ENCODE results near the gene FCHSD2. TPM values are rescaled to one million over a fixed set of nuclear protein-coding genes. Genes with fewer than 3 reads are reported as not detected.
"Not testable (repeated sequence)": the region's sequence is repeated elsewhere in the genome, so short reads cannot be mapped to it uniquely, and the experiment has no call there.

The FCHSD2 gene
- total RNA-seq, 2 experiments from 2014 or later = 52.8 to 57.2 TPM

GRCh38 chr11:72998676-72999075 is 143.4 kb downstream of the FCHSD2 start:
- no peak overlapping the region for H3K4me3 Mint-ChIP-seq
- POLR2A ChIA-PET = no interaction called here
- no peaks in the 10 kb centered on the region for H3K4me1 Mint-ChIP-seq
- H3K27ac Mint-ChIP-seq = no peak overlapping the region
- no peaks in the 10 kb centered on the region for H3K9me3 Mint-ChIP-seq
- peaks cover 22% of the 10 kb centered on the region for H3K36me3 Mint-ChIP-seq (ENCODE audit: low read depth)
- CTCF ChIA-PET = no interaction called here
- no peaks in the 10 kb centered on the region for H3K27me3 Mint-ChIP-seq
- DNase-seq = no peak

GRCh38 chr11:72996959-72997358 is 145.2 kb downstream of the FCHSD2 start:
- H3K4me1 Mint-ChIP-seq = no peaks in the 10 kb centered on the region
- H3K36me3 Mint-ChIP-seq (ENCODE audit: low read depth) = peaks cover 22% of the 10 kb centered on the region
- CTCF ChIA-PET = no interaction called here
- H3K9me3 Mint-ChIP-seq = no peaks in the 10 kb centered on the region
- no peak overlapping the region for H3K4me3 Mint-ChIP-seq
- no peak for DNase-seq
- no peaks in the 10 kb centered on the region for H3K27me3 Mint-ChIP-seq
- POLR2A ChIA-PET = no interaction called here
- H3K27ac Mint-ChIP-seq = no peak overlapping the region

- POLR2A ChIA-PET = no interaction called here
- H3K4me3 Mint-ChIP-seq = no peak overlapping the region
- H3K27me3 Mint-ChIP-seq = no peaks in the 10 kb centered on the region
- CTCF ChIA-PET = no interaction called here
- H3K4me1 Mint-ChIP-seq = peaks cover 3% of the 10 kb centered on the region
- no peak for DNase-seq
- H3K36me3 Mint-ChIP-seq (ENCODE audit: low read depth) = peaks cover 33% of the 10 kb centered on the region
- H3K9me3 Mint-ChIP-seq = no peaks in the 10 kb centered on the region
- no peak overlapping the region for H3K27ac Mint-ChIP-seq
Observed at GRCh38 chr11:72989727-72990126, 152.4 kb downstream of the FCHSD2 start.

GRCh38 chr11:72988821-72989220 is 153.3 kb downstream of the FCHSD2 start:
- DNase-seq = no peak
- Mint-ChIP-seq H3K36me3 (ENCODE audit: low read depth) (peaks cover 29% of the 10 kb centered on the region), H3K9me3 (no peaks in the 10 kb centered on the region), H3K4me3 (no peak overlapping the region), H3K27ac (no peak overlapping the region), H3K27me3 (no peaks in the 10 kb centered on the region), H3K4me1 (peaks cover 3% of the 10 kb centered on the region)
- POLR2A ChIA-PET = no interaction called here
- CTCF ChIA-PET = no interaction called here

GRCh38 chr11:72985645-72986044 is 156.5 kb downstream of the FCHSD2 start:
- H3K27ac Mint-ChIP-seq = no peak overlapping the region
- DNase-seq = no peak
- H3K27me3 Mint-ChIP-seq = no peaks in the 10 kb centered on the region
- ChIA-PET CTCF (no interaction called here), POLR2A (no interaction called here)
- H3K4me3 Mint-ChIP-seq = no peak overlapping the region
- no peaks in the 10 kb centered on the region for H3K9me3 Mint-ChIP-seq
- H3K4me1 Mint-ChIP-seq = peaks cover 2% of the 10 kb centered on the region
- H3K36me3 Mint-ChIP-seq (ENCODE audit: low read depth) = peaks cover 20% of the 10 kb centered on the region

GRCh38 chr11:72984453-72985077 is 157.6 kb downstream of the FCHSD2 start:
- no peaks in the 10 kb centered on the region for H3K9me3 Mint-ChIP-seq
- POLR2A ChIA-PET = no interaction called here
- H3K36me3 Mint-ChIP-seq (ENCODE audit: low read depth) = peaks cover 22% of the 10 kb centered on the region

GRCh38 chr11:72983560-72983959 is 158.6 kb downstream of the FCHSD2 start:
- no peak for DNase-seq
- POLR2A ChIA-PET = no interaction called here
- CTCF ChIA-PET = interaction anchor here (1.5 kb wide), 1 partner anchor 22 kb away, joined by 3 read pairs; no protein-coding TSS in a partner anchor
- Mint-ChIP-seq H3K27ac (no peak overlapping the region), H3K4me3 (no peak overlapping the region), H3K9me3 (peaks cover under 1% of the 10 kb centered on the region), H3K4me1 (no peaks in the 10 kb centered on the region), H3K36me3 (ENCODE audit: low read depth) (peaks cover 30% of the 10 kb centered on the region), H3K27me3 (no peaks in the 10 kb centered on the region)

More at GRCh38 chr11:72984453-72985077, 157.6 kb downstream of the FCHSD2 start:
- DNase-seq = no peak
- CTCF ChIA-PET = interaction anchor here (1.5 kb wide), 1 partner anchor 23 kb away, joined by 3 read pairs; no protein-coding TSS in a partner anchor
- Mint-ChIP-seq H3K4me1 (no peaks in the 10 kb centered on the region), H3K4me3 (no peak overlapping the region), H3K27me3 (no peaks in the 10 kb centered on the region), H3K27ac (no peak overlapping the region)

- H3K27me3 Mint-ChIP-seq = no peaks in the 10 kb centered on the region
- POLR2A ChIA-PET = no interaction called here
- H3K27ac Mint-ChIP-seq = no peak overlapping the region
Observed at GRCh38 chr11:72981971-72982685, 160.0 kb downstream of the FCHSD2 start.

GRCh38 chr11:72981080-72981479 is 161.0 kb downstream of the FCHSD2 start:
- ChIA-PET CTCF (interaction anchor here (0.9 kb wide), 1 partner anchor 53 kb away, joined by 3 read pairs; no protein-coding TSS in a partner anchor), POLR2A (interaction anchor here (0.6 kb wide), 1 partner anchor 951 kb away, joined by 3 read pairs; no protein-coding TSS in a partner anchor)
- Mint-ChIP-seq H3K4me3 (no peak overlapping the region), H3K4me1 (no peaks in the 10 kb centered on the region), H3K36me3 (ENCODE audit: low read depth) (peaks cover 41% of the 10 kb centered on the region), H3K27me3 (no peaks in the 10 kb centered on the region), H3K27ac (no peak overlapping the region), H3K9me3 (peaks cover 10% of the 10 kb centered on the region)
- DNase-seq = no peak

More at GRCh38 chr11:72981971-72982685, 160.0 kb downstream of the FCHSD2 start:
- DNase-seq = no peak
- Mint-ChIP-seq H3K9me3 (peaks cover 5% of the 10 kb centered on the region), H3K4me3 (no peak overlapping the region), H3K36me3 (ENCODE audit: low read depth) (peaks cover 40% of the 10 kb centered on the region), H3K4me1 (no peaks in the 10 kb centered on the region)
- CTCF ChIA-PET = no interaction called here

- POLR2A ChIA-PET, DNase-seq, H3K27me3 Mint-ChIP-seq, H3K4me1 Mint-ChIP-seq, H3K4me3 Mint-ChIP-seq, H3K27ac Mint-ChIP-seq: not testable (repeated sequence)
- CTCF ChIA-PET = interaction anchor here (1.0 kb wide), 1 partner anchor 165 kb away, joined by 4 read pairs; no protein-coding TSS in a partner anchor
- Mint-ChIP-seq H3K36me3 (ENCODE audit: low read depth) (peaks cover 55% of the 10 kb centered on the region), H3K9me3 (peaks cover 17% of the 10 kb centered on the region)
Observed at GRCh38 chr11:72977782-72978181, 164.3 kb downstream of the FCHSD2 start.

GRCh38 chr11:72976522-72976892 is 165.6 kb downstream of the FCHSD2 start:
- POLR2A ChIA-PET, H3K27ac Mint-ChIP-seq, H3K27me3 Mint-ChIP-seq, H3K4me1 Mint-ChIP-seq, H3K4me3 Mint-ChIP-seq, DNase-seq: not testable (repeated sequence)
- Mint-ChIP-seq H3K36me3 (ENCODE audit: low read depth) (peaks cover 61% of the 10 kb centered on the region), H3K9me3 (peaks cover 17% of the 10 kb centered on the region)
- CTCF ChIA-PET = interaction anchor here (1.5 kb wide), 1 partner anchor 166 kb away, joined by 4 read pairs; no protein-coding TSS in a partner anchor

GRCh38 chr11:72975778-72976521 is 166.2 kb downstream of the FCHSD2 start:
- no peaks in the 10 kb centered on the region for H3K27me3 Mint-ChIP-seq
- ChIA-PET POLR2A (no interaction called here), CTCF (interaction anchor here (1.5 kb wide), 1 partner anchor 167 kb away, joined by 4 read pairs; no protein-coding TSS in a partner anchor)
- H3K9me3 Mint-ChIP-seq = peaks cover 17% of the 10 kb centered on the region
- no peak overlapping the region for H3K4me3 Mint-ChIP-seq
- peaks cover 63% of the 10 kb centered on the region for H3K36me3 Mint-ChIP-seq (ENCODE audit: low read depth)
- no peak for DNase-seq
- H3K4me1 Mint-ChIP-seq = peaks cover 12% of the 10 kb centered on the region
- H3K27ac Mint-ChIP-seq = no peak overlapping the region

Data from activated CD4-positive, alpha-beta T cell treated with anti-CD3 and anti-CD28 coated beads, Interleukin-2, amount 10 ng/mL, durations not matched to agents 7 days and 5 days (primary cell).